Mesodermal cell (in vitro differentiated cells): ENCODE data around the gene GOT1.

Experiments
- H3K27ac ChIP-seq: 2 replicates; pipeline ENCODE4 v1.7.0; 2013; ENCODE audit warnings: mild to moderate bottlenecking, low read depth, low read length, moderate library complexity; ENCODE audit not compliant: severe bottlenecking
- H3K36me3 ChIP-seq: 2 replicates; pipeline ENCODE4 v1.7.1; 2013; ENCODE audit warnings: mild to moderate bottlenecking, low read length, moderate library complexity; ENCODE audit not compliant: control insufficient read depth, insufficient read depth
- H3K4me1 ChIP-seq: one replicate; pipeline ENCODE4 v1.7.1; 2013; ENCODE audit warnings: mild to moderate bottlenecking, low read length; ENCODE audit not compliant: insufficient read depth, control insufficient read depth, poor library complexity, severe bottlenecking
- H3K4me3 ChIP-seq: 2 replicates; pipeline ENCODE4 v1.7.0; 2013; ENCODE audit warnings: low read length, control low read depth, mild to moderate bottlenecking; ENCODE audit not compliant: insufficient read depth, poor library complexity, severe bottlenecking; ENCODE audit errors: extremely low read depth
- H3K9me3 ChIP-seq: 2 replicates; pipeline ENCODE4 v1.7.1; 2013; ENCODE audit warnings: mild to moderate bottlenecking, low read length, moderate library complexity; ENCODE audit not compliant: control insufficient read depth
- WGBS, 2 experiments: methylation state at CpG; one replicate each; pipeline ENCODE4 v1.1.5; 2013; ENCODE audit warnings: missing lambda C conversion rate in 2 of 2; ENCODE audit not compliant: insufficient coverage in 2 of 2; 5-methylcytosine and 5-hydroxymethylcytosine counted together

The GOT1 gene

GRCh38 chr10:99382176-99382575 lies 48.2 kb downstream of the GOT1 start:
- WGBS, 2 experiments = no CpG with 5 or more reads among the region's 1 CpG
- H3K27ac ChIP-seq = no peak overlapping the region
- H3K4me1 ChIP-seq = no peaks in the 10 kb centered on the region
- no peak overlapping the region for H3K4me3 ChIP-seq
- H3K36me3 ChIP-seq = no peaks in the 10 kb centered on the region
- H3K9me3 ChIP-seq = no peaks in the 10 kb centered on the region

GRCh38 chr10:99375426-99375825 lies 55.0 kb downstream of the GOT1 start:
- Histone ChIP-seq H3K27ac (no peak overlapping the region), H3K4me3 (no peak overlapping the region), H3K9me3 (no peaks in the 10 kb centered on the region), H3K4me1 (peaks cover 6% of the 10 kb centered on the region), H3K36me3 (no peaks in the 10 kb centered on the region)

- H3K27ac ChIP-seq = no peak overlapping the region
- peaks cover 6% of the 10 kb centered on the region for H3K4me1 ChIP-seq
- WGBS, 2 experiments = 94 to 100% methylated on average over 2 to 3 of the region's 3 CpGs
Observed at GRCh38 chr10:99374972-99375371, 55.5 kb downstream of the GOT1 start.

GRCh38 chr10:99374526-99374925 lies 55.9 kb downstream of the GOT1 start:
- WGBS, 2 experiments = no CpG with 5 or more reads among the region's 2 CpGs
- H3K27ac ChIP-seq = no peak overlapping the region
- H3K4me1 ChIP-seq = peaks cover 6% of the 10 kb centered on the region
- H3K9me3 ChIP-seq = no peaks in the 10 kb centered on the region
- H3K4me3 ChIP-seq = no peak overlapping the region
- H3K36me3 ChIP-seq = no peaks in the 10 kb centered on the region

More at GRCh38 chr10:99374972-99375371, 55.5 kb downstream of the GOT1 start:
- no peaks in the 10 kb centered on the region for H3K36me3 ChIP-seq
- H3K9me3 ChIP-seq = no peaks in the 10 kb centered on the region
- H3K4me3 ChIP-seq = no peak overlapping the region

GRCh38 chr10:99372546-99373271 lies 57.7 kb downstream of the GOT1 start:
- H3K4me1 ChIP-seq = peaks cover 23% of the 10 kb centered on the region
- H3K9me3 ChIP-seq = no peaks in the 10 kb centered on the region
- H3K36me3 ChIP-seq = no peaks in the 10 kb centered on the region
- no peak overlapping the region for H3K4me3 ChIP-seq
- H3K27ac ChIP-seq = no peak overlapping the region
- 87 to 96% methylated on average over 3 to 6 of the region's 9 CpGs for WGBS, 2 experiments

DNA sequence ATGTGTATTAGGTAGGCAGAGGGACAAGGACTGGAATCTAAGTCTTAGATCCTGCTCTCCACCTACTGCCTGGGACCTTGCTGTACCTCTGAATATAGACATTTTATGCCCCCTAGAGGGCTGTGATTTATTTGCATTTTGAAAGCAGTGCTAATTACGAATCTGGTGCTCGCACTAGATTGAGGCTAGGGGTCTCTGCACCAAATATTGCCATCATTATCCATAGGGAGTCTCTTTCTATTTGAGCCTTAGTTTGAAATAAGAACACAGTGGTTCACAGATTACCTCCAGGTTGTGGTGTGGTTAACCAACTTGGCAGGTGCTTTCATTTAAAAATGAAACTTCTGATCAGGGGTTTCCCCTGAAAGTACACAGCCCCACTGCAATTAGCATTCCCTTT lies 59.4 kb downstream of the GOT1 start:
- WGBS, 2 experiments = 80% methylated on average over 1 of the region's 2 CpGs; no CpG with 5 or more reads in 1 of the 2 experiments
- Histone ChIP-seq H3K36me3 (no peaks in the 10 kb centered on the region), H3K4me1 (peaks cover 25% of the 10 kb centered on the region), H3K27ac (no peak overlapping the region), H3K9me3 (no peaks in the 10 kb centered on the region), H3K4me3 (no peak overlapping the region)

- 92 to 95% methylated on average over 3 of the region's 3 CpGs for WGBS, 2 experiments
- H3K4me3 ChIP-seq = no peak overlapping the region
- no peaks in the 10 kb centered on the region for H3K36me3 ChIP-seq
- no peaks in the 10 kb centered on the region for H3K9me3 ChIP-seq
- peaks cover 25% of the 10 kb centered on the region for H3K4me1 ChIP-seq
- H3K27ac ChIP-seq = no peak overlapping the region
Observed at GRCh38 chr10:99369551-99369950, 60.9 kb downstream of the GOT1 start.

DNA sequence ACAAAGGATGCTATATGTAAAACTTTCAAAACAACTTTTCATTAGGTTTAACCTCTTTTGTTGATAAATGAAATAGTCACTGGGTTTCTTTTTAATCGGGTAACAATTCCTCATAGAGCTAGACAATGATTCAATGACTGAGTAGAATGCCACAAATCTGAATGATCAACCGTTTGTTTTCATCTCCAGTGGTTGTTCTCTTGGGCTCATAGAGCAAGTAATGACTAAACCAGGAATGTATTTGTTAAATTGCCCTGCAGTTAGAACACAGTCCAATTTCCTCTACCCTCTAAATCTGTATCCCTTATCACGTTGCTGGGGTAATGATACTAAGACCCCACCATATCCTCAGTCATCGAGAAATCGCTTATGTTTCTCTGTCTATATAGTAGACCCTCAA lies 61.3 kb downstream of the GOT1 start:
- Histone ChIP-seq H3K36me3 (no peaks in the 10 kb centered on the region), H3K4me3 (no peak overlapping the region), H3K27ac (peak overlapping the region; percentile 30), H3K9me3 (no peaks in the 10 kb centered on the region), H3K4me1 (peaks cover 27% of the 10 kb centered on the region)
- WGBS, 2 experiments = 90 to 97% methylated on average over 4 to 5 of the region's 5 CpGs

GRCh38 chr10:99368646-99369045 lies 61.8 kb downstream of the GOT1 start:
- H3K36me3 ChIP-seq = no peaks in the 10 kb centered on the region
- H3K4me3 ChIP-seq = no peak overlapping the region
- WGBS, 2 experiments = 63 to 80% methylated on average over 1 of the region's 1 CpG
- no peaks in the 10 kb centered on the region for H3K9me3 ChIP-seq
- peaks cover 28% of the 10 kb centered on the region for H3K4me1 ChIP-seq
- H3K27ac ChIP-seq = peak overlapping the region; percentile 48

DNA sequence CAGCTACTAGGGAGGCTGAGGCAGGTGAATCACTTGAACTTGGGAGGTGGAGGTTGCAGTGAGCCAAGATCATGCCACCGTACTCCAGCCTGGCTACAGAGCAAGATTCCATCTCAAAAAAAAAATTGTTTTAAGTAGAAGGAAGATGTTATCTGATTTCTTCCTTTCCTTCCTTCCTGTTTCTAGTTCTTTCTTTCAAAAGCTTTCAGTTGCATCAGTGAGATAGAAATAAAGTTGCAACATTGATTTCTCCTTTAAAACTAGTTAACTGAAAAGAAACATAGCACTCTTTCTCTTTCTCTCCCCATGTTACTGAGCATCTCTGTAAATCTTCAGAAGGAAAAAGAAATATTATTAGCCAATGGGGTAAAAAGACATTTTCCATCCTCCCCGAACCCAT lies 63.8 kb downstream of the GOT1 start:
- no peaks in the 10 kb centered on the region for H3K36me3 ChIP-seq
- no peak overlapping the region for H3K27ac ChIP-seq
- peaks cover 28% of the 10 kb centered on the region for H3K4me1 ChIP-seq
- H3K9me3 ChIP-seq = no peaks in the 10 kb centered on the region
- WGBS, 2 experiments = no CpG with 5 or more reads among the region's 2 CpGs
- no peak overlapping the region for H3K4me3 ChIP-seq

DNA sequence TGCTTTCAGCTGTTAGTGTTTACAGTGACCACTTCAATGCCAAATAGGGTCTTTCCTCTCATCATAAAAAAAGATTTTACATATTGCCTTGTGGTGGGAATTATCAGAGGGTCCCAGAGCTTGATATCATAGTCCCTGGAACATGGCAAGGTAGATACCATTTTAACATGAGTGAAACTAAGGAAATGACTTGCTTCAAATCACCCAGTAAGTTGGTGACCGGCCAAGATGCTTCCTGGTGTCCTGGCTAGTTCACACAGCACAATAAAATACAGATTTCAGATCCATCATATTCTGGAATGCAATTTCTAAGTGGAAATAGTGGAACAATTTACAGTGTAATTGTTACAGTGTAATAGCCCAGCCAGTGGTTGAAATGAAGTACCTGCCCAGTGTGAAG lies 64.7 kb downstream of the GOT1 start:
- Histone ChIP-seq H3K9me3 (no peaks in the 10 kb centered on the region), H3K4me1 (peaks cover 28% of the 10 kb centered on the region), H3K27ac (no peak overlapping the region), H3K36me3 (no peaks in the 10 kb centered on the region), H3K4me3 (no peak overlapping the region)
- no CpG with 5 or more reads among the region's 1 CpG for WGBS, 2 experiments
